Keratinocyte (primary cell): Measurements from ENCODE around the gene PCDH15. TPM values are rescaled to one million over a fixed set of nuclear protein-coding genes. Genes with fewer than 3 reads are reported as not detected.

ENCODE experiments used
- DNase-seq: peaks from one replicate; pipeline ENCODE4 v3.0.0-alpha.2; 2011; ENCODE audit warnings: low read depth, missing footprints, low spot score
- FAIRE-seq: peaks from 2 replicates; lab custom pipeline; 2011; peaks lifted over from hg19 to GRCh38; lab: Jason Lieb, UNC
- H2AFZ ChIP-seq: 2 replicates; pipeline ENCODE4 v1.6.0; 2012; ENCODE audit warnings: low read length, control low read depth, inconsistent platforms; ENCODE audit not compliant: control insufficient read depth
- H3K27ac ChIP-seq: 2 replicates; pipeline ENCODE4 v1.5.1; 2011; ENCODE audit warnings: low read length; ENCODE audit not compliant: control insufficient read depth, insufficient read depth
- H3K27me3 ChIP-seq: 3 replicates; pipeline ENCODE4 v1.6.0; 2011; ENCODE audit warnings: low read length; ENCODE audit not compliant: control insufficient read depth, insufficient read depth; ENCODE audit errors: extremely low read depth
- H3K36me3 ChIP-seq, 2 experiments: 2 replicates in 1 of 2; 3 replicates in 1 of 2; pipeline ENCODE4 v1.5.1; 2011; ENCODE audit warnings: low read length in 2 of 2, mild to moderate bottlenecking in 1 of 2; ENCODE audit not compliant: control insufficient read depth in 2 of 2, insufficient read depth in 2 of 2; ENCODE audit errors: extremely low read depth in 1 of 2
- H3K4me1 ChIP-seq: 3 replicates; pipeline ENCODE4 v1.5.1; 2011; ENCODE audit warnings: low read length; ENCODE audit not compliant: control insufficient read depth, insufficient read depth; ENCODE audit errors: extremely low read depth
- H3K4me2 ChIP-seq: 3 replicates; pipeline ENCODE4 v1.6.0; 2011; ENCODE audit warnings: low read depth, low read length; ENCODE audit not compliant: control insufficient read depth, insufficient read depth; ENCODE audit errors: extremely low read depth
- H3K4me3 ChIP-seq, 3 experiments: fragments of 200-600 bp in 1 of 3; sonication (generic) in 1 of 3; 2 replicates in 2 of 3; 3 replicates in 1 of 3; pipeline ENCODE4 v1.5.1; 2011 to 2016; ENCODE audit warnings: low read length in 3 of 3, mild to moderate bottlenecking in 3 of 3, control low read depth in 2 of 3, inconsistent platforms in 1 of 3, low read depth in 1 of 3, mixed read lengths in 1 of 3, mixed run types in 1 of 3, moderate library complexity in 1 of 3; ENCODE audit not compliant: control insufficient read depth in 2 of 3, insufficient read depth in 2 of 3; ENCODE audit errors: extremely low read depth in 1 of 3
- H3K79me2 ChIP-seq: 2 replicates; pipeline ENCODE4 v1.6.0; 2012; ENCODE audit warnings: low read length; ENCODE audit not compliant: control insufficient read depth, insufficient read depth
- H3K9ac ChIP-seq: 3 replicates; pipeline ENCODE4 v1.6.0; 2011; ENCODE audit warnings: low read length; ENCODE audit not compliant: control insufficient read depth, insufficient read depth; ENCODE audit errors: extremely low read depth
- H3K9me1 ChIP-seq: 3 replicates; pipeline ENCODE4 v1.6.0; 2011; ENCODE audit warnings: low read length; ENCODE audit not compliant: control insufficient read depth, insufficient read depth; ENCODE audit errors: extremely low read depth
- H3K9me3 ChIP-seq: 2 replicates; pipeline ENCODE4 v1.5.1; 2012; ENCODE audit warnings: low read depth, low read length; ENCODE audit not compliant: control insufficient read depth
- H4K20me1 ChIP-seq: 3 replicates; pipeline ENCODE4 v1.6.0; 2011; ENCODE audit warnings: low read length; ENCODE audit not compliant: control insufficient read depth, insufficient read depth; ENCODE audit errors: extremely low read depth
- EZH2 ChIP-seq: IDR thresholded peaks from one replicate; pipeline ENCODE4 v1.6.1; 2012; ENCODE audit warnings: inconsistent platforms, mild to moderate bottlenecking, low read length, moderate library complexity
- dilution Hi-C: fragments of 300-500 bp; cut with MboI; formaldehyde crosslinking; loops from one replicate; pipeline ENCODE4 v1.7.0; 2020; ENCODE audit warnings: low sequenced_read_pairs; ENCODE audit not compliant: extremely low pct_ligation_motif_present
- polyA plus RNA-seq, 5 experiments: library from polyadenylated mRNA; depleted of rRNA in 3 of 5; stranded (reverse) in 3 of 5; stranded (forward) in 1 of 5; unstranded in 1 of 5; fragments of >200 nt; gene quantifications; 1 replicate in 1 of 5; 2 replicates in 3 of 5; 3 replicates in 1 of 5; pipeline versions ENCODE4 v1.2.1 to v1.2.3, GENCODE V29; 2011 to 2012; ENCODE audit warnings: missing spikeins in 2 of 5, low read depth in 1 of 5, low replicate concordance in 1 of 5
- TF ChIP-seq, protein P1 (sequence below), 3 experiments: IDR thresholded peaks in 1 of 3; conservative IDR thresholded peaks in 1 of 3; optimal IDR thresholded peaks in 1 of 3; 2 replicates in 2 of 3; 3 replicates in 1 of 3; pipeline versions ENCODE3 to v1.5.1; 2011; ENCODE audit warnings: low read length in 3 of 3, mild to moderate bottlenecking in 3 of 3, moderate library complexity in 2 of 3, control low read depth in 1 of 3, inconsistent platforms in 1 of 3; ENCODE audit not compliant: insufficient read depth in 2 of 3; ENCODE audit errors: extremely low read depth in 1 of 3

PCDH15 gene
- polyA plus RNA-seq, 1 donor (not counting 4 experiments of a cell fraction or from before 2014, with no cell fraction given), result not detected

DNA sequence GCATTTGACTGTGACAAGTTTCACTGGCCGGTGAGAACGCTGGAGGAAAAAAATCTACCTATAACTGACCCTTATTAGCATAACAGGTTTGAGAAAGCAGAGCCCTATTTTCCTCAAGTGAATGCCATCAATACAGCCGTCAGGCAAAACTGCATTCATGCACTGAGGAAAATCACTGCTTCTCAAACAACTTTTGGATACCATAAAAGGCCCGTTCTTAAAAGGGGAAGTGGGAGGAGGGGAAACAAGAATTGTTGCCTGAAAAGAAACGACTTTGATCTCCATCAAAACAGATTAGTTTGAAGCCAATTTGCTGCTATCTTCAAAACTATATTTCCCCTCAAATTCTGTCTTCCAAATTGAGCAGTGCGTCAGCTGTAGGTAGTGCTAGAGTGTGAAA is 670.6 kb downstream of the PCDH15 start:
- H4K20me1 ChIP-seq, result no peaks in the 10 kb centered on the region
- H3K4me1 ChIP-seq, result no peaks in the 10 kb centered on the region
- no peaks in the 10 kb centered on the region for H3K79me2 ChIP-seq
- no peak overlapping the region for H2AFZ ChIP-seq
- no peaks in the 10 kb centered on the region for H3K9me3 ChIP-seq
- no peaks in the 10 kb centered on the region for H3K36me3 ChIP-seq
- H3K4me3 ChIP-seq, result no peak overlapping the region
- no peak for DNase-seq
- H3K4me2 ChIP-seq, result no peak overlapping the region
- TF ChIP-seq, protein P1, sequence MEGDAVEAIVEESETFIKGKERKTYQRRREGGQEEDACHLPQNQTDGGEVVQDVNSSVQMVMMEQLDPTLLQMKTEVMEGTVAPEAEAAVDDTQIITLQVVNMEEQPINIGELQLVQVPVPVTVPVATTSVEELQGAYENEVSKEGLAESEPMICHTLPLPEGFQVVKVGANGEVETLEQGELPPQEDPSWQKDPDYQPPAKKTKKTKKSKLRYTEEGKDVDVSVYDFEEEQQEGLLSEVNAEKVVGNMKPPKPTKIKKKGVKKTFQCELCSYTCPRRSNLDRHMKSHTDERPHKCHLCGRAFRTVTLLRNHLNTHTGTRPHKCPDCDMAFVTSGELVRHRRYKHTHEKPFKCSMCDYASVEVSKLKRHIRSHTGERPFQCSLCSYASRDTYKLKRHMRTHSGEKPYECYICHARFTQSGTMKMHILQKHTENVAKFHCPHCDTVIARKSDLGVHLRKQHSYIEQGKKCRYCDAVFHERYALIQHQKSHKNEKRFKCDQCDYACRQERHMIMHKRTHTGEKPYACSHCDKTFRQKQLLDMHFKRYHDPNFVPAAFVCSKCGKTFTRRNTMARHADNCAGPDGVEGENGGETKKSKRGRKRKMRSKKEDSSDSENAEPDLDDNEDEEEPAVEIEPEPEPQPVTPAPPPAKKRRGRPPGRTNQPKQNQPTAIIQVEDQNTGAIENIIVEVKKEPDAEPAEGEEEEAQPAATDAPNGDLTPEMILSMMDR (optimal IDR thresholded peaks at IDR 0.05 in 1 of 3, IDR thresholded peaks at IDR 0.05 in 1 of 3, conservative IDR thresholded peaks at IDR 0.05 in 1 of 3; ENCODE audit: extremely low read depth in 1 of 3, insufficient read depth in 2 of 3, low read length in 3 of 3), result no peak
- no peak for TF ChIP-seq EZH2
- no peaks in the 10 kb centered on the region for H3K27me3 ChIP-seq
- dilution Hi-C loops, result no loop called here
- no peak overlapping the region for H3K27ac ChIP-seq
- no peaks in the 10 kb centered on the region for H3K9me1 ChIP-seq
- no peak for FAIRE-seq
- no peak overlapping the region for H3K9ac ChIP-seq

DNA sequence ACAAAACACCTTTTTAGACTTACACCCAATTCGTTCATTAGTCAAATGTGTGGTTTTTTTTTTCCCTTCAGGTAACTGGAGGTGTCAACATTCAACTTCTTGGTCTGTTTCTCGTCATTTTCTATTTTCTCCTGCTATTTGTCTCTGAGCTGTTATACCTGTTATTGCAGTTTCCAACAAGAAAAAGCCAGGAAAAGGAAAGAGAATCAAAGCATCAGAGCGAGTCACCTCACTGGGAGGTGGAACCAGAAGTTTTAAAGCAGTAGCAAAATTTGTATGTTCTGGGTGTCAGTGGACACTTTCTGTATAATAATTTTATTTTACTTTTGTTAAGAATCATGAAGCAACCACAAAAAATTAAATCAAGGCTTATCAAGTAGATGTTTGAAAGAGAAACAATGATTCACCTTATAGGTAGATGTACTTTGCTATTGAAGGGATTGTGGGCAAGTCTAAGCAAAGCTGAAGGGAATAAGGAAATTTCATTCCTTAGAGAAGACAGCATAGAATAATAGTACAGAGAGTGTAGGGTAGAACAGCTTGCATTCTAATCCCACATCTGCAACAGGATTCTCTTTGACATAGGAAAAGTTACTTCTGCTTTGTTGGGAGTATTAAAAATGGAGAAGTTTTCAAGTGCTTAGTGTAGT is 675.8 kb downstream of the PCDH15 start:
- Histone ChIP-seq H3K4me2 (peak overlapping the region; percentile 2), H3K9me1 (no peaks in the 10 kb centered on the region), H3K9me3 (no peaks in the 10 kb centered on the region), H3K9ac (no peak overlapping the region), H4K20me1 (no peaks in the 10 kb centered on the region), H2AFZ (no peak overlapping the region), H3K4me3 (peak overlapping the region in 1 of 3 experiments; percentile 4), H3K27me3 (no peaks in the 10 kb centered on the region), H3K4me1 (peaks cover 4% of the 10 kb centered on the region), H3K36me3 (no peaks in the 10 kb centered on the region), H3K27ac (peak overlapping the region; percentile 35), H3K79me2 (no peaks in the 10 kb centered on the region)
- TF ChIP-seq EZH2, result no peak
- TF ChIP-seq, protein P1 (optimal IDR thresholded peaks at IDR 0.05 in 1 of 3, IDR thresholded peaks at IDR 0.05 in 1 of 3, conservative IDR thresholded peaks at IDR 0.05 in 1 of 3; ENCODE audit: extremely low read depth in 1 of 3, insufficient read depth in 2 of 3, low read length in 3 of 3), result no peak
- FAIRE-seq, result no peak
- dilution Hi-C loops, result no loop called here
- peak; percentile 1 for DNase-seq
